MM.1S (cell line): ENCODE results near the gene TMSB10.

ENCODE experiments used
- EZH2 ChIP-seq: fragments of 300-600 bp; sonication (generic); optimal IDR thresholded peaks from 2 replicates; pipeline ENCODE3; 2017; ENCODE audit warnings: low read depth, mild to moderate bottlenecking, antibody characterized with exemption, low read length, mixed read lengths
- EZH2phosphoT487 ChIP-seq: fragments of 300-600 bp; sonication (generic); IDR thresholded peaks from 2 replicates; pipeline ENCODE4 v1.6.1; 2018; ENCODE audit warnings: antibody characterized with exemption, low read length
- TF ChIP-seq, protein P1 (sequence below): fragments of 300-600 bp; sonication (generic); IDR thresholded peaks from 2 replicates; pipeline ENCODE4 v1.5.1; 2016; ENCODE audit warnings: antibody characterized with exemption, low read length, mixed read lengths

DNA sequence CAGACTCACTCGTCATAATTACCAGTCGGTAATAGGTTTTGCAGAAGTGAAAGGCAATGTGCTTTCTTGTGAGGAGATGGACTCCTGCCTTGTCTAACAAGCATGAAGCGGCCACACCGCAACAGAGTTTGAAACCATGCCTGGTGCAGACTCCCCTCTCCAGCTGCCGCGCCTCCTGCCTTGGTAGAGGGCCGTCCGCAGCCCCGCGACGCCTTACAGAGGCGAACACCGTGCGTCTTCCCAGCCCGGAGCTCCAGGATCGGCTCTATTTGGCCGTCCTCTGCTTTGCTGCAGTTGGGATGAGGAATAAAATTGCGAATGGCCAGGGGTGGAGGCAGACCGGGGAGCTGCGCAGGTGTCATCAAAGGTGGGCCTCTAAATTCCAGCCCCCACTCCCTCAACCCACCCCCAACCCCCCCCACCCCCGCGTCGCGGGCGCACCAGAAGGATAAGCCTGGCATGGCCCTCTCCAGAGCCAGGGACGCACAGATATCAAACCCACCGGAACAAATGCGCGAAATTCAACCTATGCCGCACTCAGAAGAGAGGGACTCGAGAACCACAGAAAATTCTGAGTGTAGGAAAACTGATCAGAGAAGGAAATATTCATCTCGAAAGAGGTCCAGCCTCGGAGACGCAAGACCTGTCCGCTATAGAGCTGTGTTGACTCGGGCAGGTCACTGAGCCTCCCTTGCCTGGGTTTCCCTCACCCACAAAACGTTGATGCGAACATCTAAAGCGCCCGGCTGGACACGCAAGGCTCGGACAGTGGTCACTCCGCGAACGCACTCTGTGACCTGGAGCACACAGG is 25.7 kb upstream of the TMSB10 start:
- TF ChIP-seq, protein P1, sequence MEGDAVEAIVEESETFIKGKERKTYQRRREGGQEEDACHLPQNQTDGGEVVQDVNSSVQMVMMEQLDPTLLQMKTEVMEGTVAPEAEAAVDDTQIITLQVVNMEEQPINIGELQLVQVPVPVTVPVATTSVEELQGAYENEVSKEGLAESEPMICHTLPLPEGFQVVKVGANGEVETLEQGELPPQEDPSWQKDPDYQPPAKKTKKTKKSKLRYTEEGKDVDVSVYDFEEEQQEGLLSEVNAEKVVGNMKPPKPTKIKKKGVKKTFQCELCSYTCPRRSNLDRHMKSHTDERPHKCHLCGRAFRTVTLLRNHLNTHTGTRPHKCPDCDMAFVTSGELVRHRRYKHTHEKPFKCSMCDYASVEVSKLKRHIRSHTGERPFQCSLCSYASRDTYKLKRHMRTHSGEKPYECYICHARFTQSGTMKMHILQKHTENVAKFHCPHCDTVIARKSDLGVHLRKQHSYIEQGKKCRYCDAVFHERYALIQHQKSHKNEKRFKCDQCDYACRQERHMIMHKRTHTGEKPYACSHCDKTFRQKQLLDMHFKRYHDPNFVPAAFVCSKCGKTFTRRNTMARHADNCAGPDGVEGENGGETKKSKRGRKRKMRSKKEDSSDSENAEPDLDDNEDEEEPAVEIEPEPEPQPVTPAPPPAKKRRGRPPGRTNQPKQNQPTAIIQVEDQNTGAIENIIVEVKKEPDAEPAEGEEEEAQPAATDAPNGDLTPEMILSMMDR, result no peak
- no peak for TF ChIP-seq EZH2
- TF ChIP-seq EZH2phosphoT487, result no peak
